ENCODE data around the gene DGKZ.

The DGKZ gene

GRCh38 chr11:46380340-46381047 lies 33.2 kb downstream of the DGKZ start:
- TF ChIP-seq CTCF (IDR thresholded peaks at IDR 0.05; ENCODE audit: low read depth, low read length): no peak
- DNase-seq (ENCODE audit: low read depth, low spot score): peak; percentile 20
- peak overlapping the region; percentile 50 for H3K4me3 ChIP-seq (ENCODE audit: low read depth, low read length)
- in situ Hi-C loops (cut with HindIII; ENCODE audit: low sequenced_read_pairs): no loop called here

GRCh38 chr11:46381048-46381818 lies 34.0 kb downstream of the DGKZ start, which contains the start of gene MDK:
MDK (plus strand) TSS chr11:46381669; CDS start chr11:46382058, 389 bp downstream.
- in situ Hi-C loops (cut with HindIII; ENCODE audit: low sequenced_read_pairs): no loop called here
- peak within 1 kb of the TSS; percentile 55 for H3K4me3 ChIP-seq (ENCODE audit: low read depth, low read length)
- no peak for TF ChIP-seq CTCF (IDR thresholded peaks at IDR 0.05; ENCODE audit: low read depth, low read length)
- DNase-seq (ENCODE audit: low read depth, low spot score): no peak

GRCh38 chr11:46381819-46382645 lies 34.8 kb downstream of the DGKZ start:
- no peak for DNase-seq (ENCODE audit: low read depth, low spot score)
- in situ Hi-C loops (cut with HindIII; ENCODE audit: low sequenced_read_pairs): no loop called here
- TF ChIP-seq CTCF (IDR thresholded peaks at IDR 0.05; ENCODE audit: low read depth, low read length): no peak
- peak overlapping the region; percentile 55 for H3K4me3 ChIP-seq (ENCODE audit: low read depth, low read length)

- TF ChIP-seq CTCF (IDR thresholded peaks at IDR 0.05; ENCODE audit: low read depth, low read length): peak; percentile 72
- H3K4me3 ChIP-seq (ENCODE audit: low read depth, low read length): peak overlapping the region; percentile 55
- no peak for DNase-seq (ENCODE audit: low read depth, low spot score)
- in situ Hi-C loops (cut with HindIII; ENCODE audit: low sequenced_read_pairs): no loop called here
Measured at GRCh38 chr11:46382646-46383403, 35.6 kb downstream of the DGKZ start.

- no peak for TF ChIP-seq CTCF (IDR thresholded peaks at IDR 0.05; ENCODE audit: low read depth, low read length)
- H3K4me3 ChIP-seq (ENCODE audit: low read depth, low read length): no peak overlapping the region
- in situ Hi-C loops (cut with HindIII; ENCODE audit: low sequenced_read_pairs): no loop called here
- no peak for DNase-seq (ENCODE audit: low read depth, low spot score)
Measured at GRCh38 chr11:46383404-46383758, 36.1 kb downstream of the DGKZ start.

All from astrocyte of the spinal cord (primary cell).